Hippocampal formation (tissue), 2 donors: Measurements from ENCODE around the gene SRGAP2B.
"Not testable (repeated sequence)": the region's sequence is repeated elsewhere in the genome, so short reads cannot be mapped to it uniquely, and the experiment has no call there.

Experiments used
- DNase-seq, 2 donors: peaks; one replicate each; lab custom pipeline; 2025; lab: John Stamatoyannopoulos, UW

Gene SRGAP2B

GRCh38 chr1:145082483-145083255, 12.5 kb downstream of the SRGAP2B start:
- DNase-seq, result not testable (repeated sequence)

DNA sequence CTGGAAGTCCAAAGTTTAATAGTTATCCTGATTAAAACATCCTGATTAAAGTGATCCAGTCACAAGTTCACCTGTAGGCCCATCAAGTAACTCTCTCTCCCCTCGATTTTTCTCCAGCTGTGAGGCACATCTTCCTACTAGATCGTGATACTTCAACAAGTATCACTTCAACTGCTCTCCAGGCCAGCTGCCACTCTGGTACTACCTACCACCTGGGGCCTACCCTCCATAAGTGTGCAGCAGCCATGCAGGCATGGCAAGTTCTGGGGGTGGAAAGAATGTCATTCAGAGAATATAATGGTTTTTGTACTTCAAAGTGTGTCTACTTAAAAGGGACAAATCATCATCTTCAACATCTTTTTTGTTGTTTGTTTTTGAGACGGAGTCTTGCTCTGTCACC, 14.9 kb downstream of the SRGAP2B start:
- DNase-seq, result not testable (repeated sequence)

DNA sequence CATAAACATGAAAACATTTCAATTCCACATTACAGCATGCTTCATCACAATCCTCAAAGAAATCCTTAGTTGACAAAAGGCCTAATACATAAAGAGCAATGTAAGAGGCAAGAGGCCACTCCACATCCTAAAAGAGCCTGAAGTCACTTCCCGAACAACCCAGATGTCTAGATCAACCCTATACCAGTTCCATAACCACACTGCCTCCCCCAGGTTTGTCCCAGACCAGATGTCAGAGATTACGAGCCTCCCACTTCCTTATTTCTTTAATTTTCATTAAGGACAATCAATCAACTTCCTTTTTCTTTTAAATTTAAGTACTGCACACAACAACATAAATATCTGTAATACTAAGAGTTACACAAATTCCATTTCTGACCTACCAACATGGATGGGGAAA, 15.4 kb downstream of the SRGAP2B start:
- DNase-seq, result not testable (repeated sequence)

- DNase-seq, result not testable (repeated sequence)
Observed at GRCh38 chr1:145078787-145079370, 16.2 kb downstream of the SRGAP2B start.

- not testable (repeated sequence) for DNase-seq
Observed at GRCh38 chr1:145077872-145078786, 17.0 kb downstream of the SRGAP2B start.

DNA sequence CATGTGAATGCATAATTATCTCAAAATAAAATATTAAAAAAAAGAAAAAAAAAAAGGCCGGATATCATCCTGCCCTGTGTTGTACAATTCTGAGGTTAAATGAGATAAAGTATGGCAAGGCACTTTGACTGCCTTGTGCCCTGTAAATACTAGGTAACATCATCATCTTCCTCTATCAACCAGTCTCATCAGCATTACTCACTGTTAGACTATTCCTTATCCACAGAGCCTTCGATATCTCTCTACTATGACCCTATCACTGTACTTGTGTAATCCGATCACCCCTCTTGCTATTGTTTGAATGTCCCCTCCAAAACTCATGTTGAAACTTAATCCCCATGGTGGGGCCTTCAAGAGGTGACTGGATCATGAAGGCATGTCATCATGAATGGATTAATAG, 18.3 kb downstream of the SRGAP2B start:
- not testable (repeated sequence) for DNase-seq

DNA sequence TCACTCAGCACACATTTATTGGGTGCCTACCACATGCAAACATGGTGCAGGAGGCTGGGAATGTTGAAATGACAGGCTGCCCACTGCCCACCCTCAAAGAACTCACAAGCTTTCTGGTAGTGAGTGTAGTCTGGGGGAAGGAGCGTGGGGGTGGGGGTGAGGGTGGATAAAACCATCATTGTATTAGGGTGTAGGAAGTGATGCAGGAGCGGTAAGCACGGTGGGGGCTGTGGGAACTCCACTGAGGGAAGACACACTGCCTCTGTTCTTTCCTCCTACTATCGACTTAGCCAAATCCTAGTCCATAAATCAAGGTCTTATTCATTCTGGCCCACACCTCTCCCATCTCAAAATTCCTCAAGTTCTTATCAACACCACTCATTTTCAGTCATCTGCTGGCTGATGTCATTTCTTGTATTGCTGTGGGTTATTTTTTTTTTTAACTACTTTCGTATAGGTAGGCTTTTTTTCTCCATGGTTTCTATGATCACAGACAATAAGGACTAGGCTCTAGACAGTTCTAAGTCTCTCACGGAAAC, 21.0 kb downstream of the SRGAP2B start:
- DNase-seq, result not testable (repeated sequence)

DNA sequence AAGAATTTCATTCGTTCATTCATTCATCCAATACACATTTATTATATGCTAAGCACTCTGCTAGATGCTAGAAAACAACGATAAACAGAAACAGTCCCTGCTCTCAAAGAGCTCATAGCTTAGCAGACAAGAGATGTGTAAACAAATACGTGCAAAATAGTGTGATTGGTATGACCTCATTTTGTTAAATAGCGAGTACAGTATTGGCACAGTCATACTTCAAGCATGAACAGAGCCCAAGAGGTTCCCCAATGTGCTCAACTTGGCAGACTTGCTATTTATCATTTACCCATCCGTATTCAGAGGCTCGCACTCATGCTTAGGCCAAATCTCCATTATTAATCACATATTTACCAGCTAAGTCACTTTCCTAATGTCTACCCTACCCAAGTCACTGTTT, 23.6 kb downstream of the SRGAP2B start:
- not testable (repeated sequence) for DNase-seq

DNA sequence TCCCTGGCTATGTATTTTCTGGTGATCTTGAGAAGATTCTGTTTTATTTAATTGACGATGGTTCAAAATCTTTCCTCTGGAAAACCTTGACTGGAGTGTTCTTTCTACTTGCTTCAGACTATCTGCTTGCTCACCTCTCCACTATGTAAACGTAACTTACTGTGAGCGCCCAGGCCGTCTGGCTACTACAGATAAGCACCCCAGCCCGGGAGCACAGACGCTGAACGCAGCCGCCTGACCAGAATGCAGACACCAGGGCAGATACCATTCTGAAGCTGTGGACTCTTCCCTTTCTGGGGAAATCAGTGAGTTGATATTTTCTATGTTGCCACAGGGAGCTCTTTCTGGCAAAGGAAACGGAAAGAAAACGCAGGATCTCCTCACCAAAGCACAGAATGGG, 28.6 kb downstream of the SRGAP2B start:
- not testable (repeated sequence) for DNase-seq

DNA sequence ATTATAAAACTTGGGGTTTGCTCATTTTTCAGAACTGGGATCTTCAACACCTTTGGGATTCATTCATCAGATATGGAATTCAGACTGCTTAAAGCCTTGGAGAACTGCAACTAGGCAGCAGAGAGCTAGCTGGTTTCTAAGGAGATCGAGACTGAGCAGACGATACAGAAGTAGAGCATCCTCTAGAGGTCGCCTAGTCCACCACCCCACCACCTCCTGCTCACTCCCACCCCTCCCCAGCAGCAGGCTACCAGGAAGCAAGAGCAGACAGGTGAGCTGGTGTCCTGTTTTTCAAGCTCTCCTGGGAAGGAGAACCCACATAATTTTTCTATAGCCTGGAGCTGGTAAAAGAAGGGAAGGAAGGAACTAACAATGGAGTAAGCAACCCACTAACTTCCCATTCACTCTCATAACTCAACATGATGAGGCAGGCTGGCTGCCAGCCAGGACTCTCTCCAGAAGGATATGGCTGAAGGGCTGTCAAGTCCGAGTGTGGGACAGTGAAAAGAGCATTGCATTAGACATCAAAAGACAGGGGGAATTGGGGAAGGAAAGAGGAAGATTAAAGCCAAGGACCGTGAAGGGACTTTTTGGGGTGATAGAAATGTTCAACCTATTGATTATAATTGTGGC, 29.8 kb downstream of the SRGAP2B start:
- not testable (repeated sequence) for DNase-seq

DNA sequence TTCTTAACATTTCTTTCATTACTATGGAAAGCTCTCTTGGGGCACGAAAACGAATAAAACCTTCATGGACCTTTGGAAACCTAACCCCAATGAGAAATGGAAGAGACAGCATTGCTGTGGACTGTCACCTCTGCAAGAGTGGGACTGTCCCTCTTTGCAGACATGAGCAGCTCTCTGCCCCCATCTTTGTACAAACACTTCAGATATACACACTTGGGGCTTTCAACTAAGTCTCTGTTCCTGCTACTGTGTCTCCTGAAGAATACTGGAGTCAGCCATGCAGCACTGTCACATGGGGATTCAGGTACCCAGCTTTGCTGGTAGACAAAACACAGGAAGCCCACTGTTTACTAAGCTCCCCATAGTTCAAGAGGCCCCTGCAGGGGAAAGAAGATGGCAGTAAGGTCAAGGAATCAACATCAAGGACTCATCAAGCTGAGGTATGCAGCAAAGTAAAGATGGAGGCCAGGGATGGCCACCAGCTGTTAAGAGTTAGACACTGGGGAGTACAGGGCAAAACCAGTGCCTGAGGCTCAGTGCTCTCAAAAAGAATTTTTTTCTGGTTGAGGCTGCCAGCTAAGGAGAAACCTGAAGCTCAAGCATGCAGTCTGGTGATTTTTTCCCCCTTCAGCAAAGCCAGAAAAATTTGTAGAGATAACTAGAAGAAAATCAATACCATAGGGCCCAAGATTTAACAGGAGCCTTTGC, 31.0 kb downstream of the SRGAP2B start:
- not testable (repeated sequence) for DNase-seq

GRCh38 chr1:145063285-145063684, 31.8 kb downstream of the SRGAP2B start:
- not testable (repeated sequence) for DNase-seq

GRCh38 chr1:145058184-145058583, 36.9 kb downstream of the SRGAP2B start:
- DNase-seq, result not testable (repeated sequence)

DNA sequence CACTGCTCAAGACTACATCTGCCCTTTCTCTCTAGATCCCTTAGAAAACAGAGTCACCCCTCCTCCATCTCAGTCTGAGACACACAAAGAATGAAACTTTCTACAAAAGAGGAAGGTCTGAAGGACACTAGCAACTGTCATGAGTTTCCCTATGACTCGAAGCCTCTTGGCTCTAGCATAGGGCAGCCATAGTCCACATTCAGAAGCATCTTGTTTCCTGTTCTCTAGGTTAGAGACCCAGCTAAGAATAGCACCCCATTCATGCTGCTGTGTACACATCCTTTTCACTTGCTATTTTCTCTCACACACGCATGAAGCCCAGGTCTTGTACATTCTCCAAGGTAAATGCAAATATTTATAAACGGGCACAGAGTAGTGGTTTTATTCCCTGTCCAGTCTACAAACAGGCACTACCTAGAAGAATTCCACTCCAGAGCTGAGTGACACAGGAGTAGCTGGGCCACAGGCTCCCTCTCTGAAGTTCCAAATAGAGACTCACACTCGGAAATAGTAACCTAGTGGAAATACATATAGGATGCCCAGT, 39.8 kb downstream of the SRGAP2B start:
- DNase-seq, result not testable (repeated sequence)

DNA sequence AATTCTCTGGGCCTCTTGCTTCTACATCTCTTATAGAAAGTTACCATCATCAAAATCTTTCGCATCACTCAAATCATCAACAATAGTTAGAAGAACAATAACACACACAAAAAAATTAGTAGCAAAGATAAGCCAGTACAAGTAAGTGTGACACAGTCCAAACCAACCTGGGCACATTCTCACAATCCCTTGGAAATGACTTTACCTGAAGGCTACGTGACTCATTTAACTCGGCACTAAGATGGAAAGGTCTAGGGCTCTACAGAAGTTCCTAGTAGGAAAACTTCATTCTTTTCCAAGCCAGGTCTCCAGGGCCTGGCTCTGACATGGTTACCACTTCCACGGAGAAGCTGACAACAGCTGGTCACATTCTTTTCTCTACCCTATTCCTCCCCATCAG, 41.7 kb downstream of the SRGAP2B start:
- DNase-seq, result not testable (repeated sequence)

DNA sequence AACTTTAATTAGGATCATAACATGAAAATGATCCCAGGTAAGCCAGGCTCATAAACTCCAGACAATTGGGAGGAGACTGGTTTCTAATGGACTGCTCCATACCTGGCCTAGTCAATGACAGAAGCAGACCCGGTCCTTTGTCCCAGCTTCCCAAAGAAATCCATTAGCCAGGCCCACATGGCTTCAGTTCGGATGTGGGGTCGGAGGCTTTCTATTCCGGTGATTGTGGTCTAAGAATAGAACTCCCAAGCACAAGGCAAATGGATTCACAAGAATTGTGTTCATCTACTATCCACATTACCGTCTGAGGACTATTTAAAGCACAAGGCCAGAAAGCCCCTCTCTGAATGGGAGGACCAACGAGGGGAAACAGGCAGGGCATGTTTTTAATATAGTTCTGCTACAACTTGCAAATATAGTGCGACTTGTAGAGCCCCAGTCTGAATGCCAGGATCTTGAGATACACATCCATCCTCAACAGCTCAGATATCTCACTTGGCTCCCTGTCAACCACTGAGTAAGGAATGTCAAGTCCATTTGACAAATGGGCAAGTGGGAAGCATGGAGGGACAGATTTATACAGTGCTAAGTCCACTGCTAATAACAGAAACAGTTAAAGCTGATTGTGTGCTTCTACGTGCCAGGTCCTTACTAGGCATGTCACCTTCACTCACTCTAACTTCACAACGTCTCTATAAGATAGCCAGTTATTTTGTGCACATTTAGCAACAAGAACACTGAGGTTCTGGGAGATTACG, 42.9 kb downstream of the SRGAP2B start:
- not testable (repeated sequence) for DNase-seq

GRCh38 chr1:145048181-145048856, 46.8 kb downstream of the SRGAP2B start:
- DNase-seq, result not testable (repeated sequence)

- not testable (repeated sequence) for DNase-seq
Observed at GRCh38 chr1:145047553-145047952, 47.6 kb downstream of the SRGAP2B start.

DNA sequence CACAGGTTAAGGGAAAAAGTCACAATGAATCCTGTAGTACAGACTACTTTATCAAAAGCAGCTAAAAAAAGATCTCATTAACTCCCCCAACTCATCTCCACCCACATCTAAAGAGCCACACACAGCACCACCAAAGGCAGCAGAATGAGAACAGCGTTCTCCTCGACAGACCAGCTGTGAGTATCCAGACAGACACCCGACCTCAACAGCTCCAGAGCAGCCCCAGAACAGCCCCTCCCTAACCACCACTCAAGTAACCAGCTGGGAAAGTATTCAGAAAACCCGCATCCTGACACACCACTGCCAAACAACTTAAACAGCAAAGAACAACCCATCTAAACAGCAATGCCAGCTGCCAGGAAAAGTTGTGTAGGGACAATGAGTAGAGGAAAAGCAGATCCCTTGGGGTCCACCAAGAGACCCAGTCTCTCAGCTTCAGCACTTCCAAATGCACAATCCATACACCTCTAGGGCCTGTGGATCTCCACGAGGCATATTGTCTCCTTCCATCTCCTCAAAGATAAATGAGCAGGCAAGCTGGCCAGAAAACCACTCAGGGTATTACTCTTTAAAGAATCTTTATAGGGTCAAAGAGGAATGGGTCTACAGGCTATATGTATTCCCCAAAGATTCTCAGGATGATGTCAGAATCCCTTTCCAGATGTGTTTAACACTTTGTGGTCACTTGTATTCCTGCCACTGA, 49.4 kb downstream of the SRGAP2B start:
- DNase-seq, result not testable (repeated sequence)
